ENCODE measurements around the gene GNG7. TPM values are rescaled to one million over a fixed set of nuclear protein-coding genes. Genes with fewer than 3 reads are reported as not detected.
A peak's percentile ranks its signal among the peaks of the same experiment; 100 is the strongest.

The GNG7 gene
- total RNA-seq, 4 donors from 2014 or later: 4.7 to 15.6 (median 9.2) TPM

GRCh38 chr19:2703077-2703437 lies 563 bp upstream of the GNG7 start:
- no peak for ATAC-seq
- Histone ChIP-seq H3K9me3 (no peaks in the 10 kb centered on the region), H3K4me3 (peak overlapping the region in 1 of 2 donors; percentile 83), H3K27ac (peak overlapping the region in 3 of 4 donors; percentile 7 to 81 (median 59)), H3K27me3 (no peaks in the 10 kb centered on the region), H3K4me1 (peaks cover 0 to 24% (median 7%) of the 10 kb centered on the region in 3 donors), H3K36me3 (no peaks in the 10 kb centered on the region)
- 58% methylated on average over 5 of the region's 5 CpGs; no CpG with 5 or more reads in 1 of the 2 donors for WGBS, 2 donors (ENCODE audit: low coverage in 1 of 2)
- no peak for TF ChIP-seq CTCF (IDR thresholded peaks at IDR 0.05)
- TF ChIP-seq POLR2A (IDR thresholded peaks at IDR 0.05): no peak
- no peak for TF ChIP-seq POLR2AphosphoS5 (IDR thresholded peaks at IDR 0.05)
- TF ChIP-seq EP300 (IDR thresholded peaks at IDR 0.05): no peak

- Histone ChIP-seq H3K9me3 (no peaks in the 10 kb centered on the region), H3K27ac (peak overlapping the region; percentile 51 to 82 (median 80)), H3K4me1 (peaks cover 0 to 24% (median 7%) of the 10 kb centered on the region in 3 donors), H3K4me3 (peak overlapping the region; percentile 83 to 92), H3K27me3 (no peaks in the 10 kb centered on the region), H3K36me3 (no peaks in the 10 kb centered on the region)
- ATAC-seq: no peak
- WGBS, 2 donors (ENCODE audit: low coverage in 1 of 2): 8% methylated on average over 7 to 8 of the region's 9 CpGs
- no peak for TF ChIP-seq CTCF (IDR thresholded peaks at IDR 0.05)
- TF ChIP-seq EP300 (IDR thresholded peaks at IDR 0.05): no peak
- TF ChIP-seq POLR2AphosphoS5 (IDR thresholded peaks at IDR 0.05): no peak
- TF ChIP-seq POLR2A (IDR thresholded peaks at IDR 0.05): no peak
Observed at GRCh38 chr19:2701361-2702169, 929 bp downstream of the GNG7 start.

GRCh38 chr19:2700660-2701360 lies 1.7 kb downstream of the GNG7 start:
- Histone ChIP-seq H3K4me3 (no peak overlapping the region), H3K4me1 (peaks cover 0 to 31% (median 7%) of the 10 kb centered on the region in 3 donors), H3K36me3 (no peaks in the 10 kb centered on the region), H3K27me3 (no peaks in the 10 kb centered on the region), H3K27ac (peak overlapping the region in 2 of 4 donors; percentile 6 to 81), H3K9me3 (no peaks in the 10 kb centered on the region)
- ATAC-seq: no peak
- 50 to 60% methylated on average over 11 to 14 of the region's 26 CpGs for WGBS, 2 donors (ENCODE audit: low coverage in 1 of 2)
- no peak for TF ChIP-seq POLR2A (IDR thresholded peaks at IDR 0.05)
- no peak for TF ChIP-seq CTCF (IDR thresholded peaks at IDR 0.05)
- no peak for TF ChIP-seq POLR2AphosphoS5 (IDR thresholded peaks at IDR 0.05)
- no peak for TF ChIP-seq EP300 (IDR thresholded peaks at IDR 0.05)

GRCh38 chr19:2699413-2700140 lies 2.9 kb downstream of the GNG7 start:
- TF ChIP-seq CTCF (IDR thresholded peaks at IDR 0.05) (no peak), POLR2AphosphoS5 (IDR thresholded peaks at IDR 0.05) (no peak)
- Histone ChIP-seq H3K4me3 (no peak overlapping the region), H3K27me3 (no peaks in the 10 kb centered on the region), H3K9me3 (no peaks in the 10 kb centered on the region), H3K4me1 (peaks cover 0 to 43% (median 19%) of the 10 kb centered on the region in 3 donors), H3K36me3 (no peaks in the 10 kb centered on the region), H3K27ac (no peak overlapping the region)
- WGBS, 2 donors (ENCODE audit: low coverage in 1 of 2): 83 to 88% methylated on average over 8 to 10 of the region's 15 CpGs
- ATAC-seq: no peak
